ENCODE measurements around the gene ADCYAP1. TPM values are rescaled to one million over a fixed set of nuclear protein-coding genes. Genes with fewer than 3 reads are reported as not detected.

The ADCYAP1 gene
- total RNA-seq, 4 donors from 2014 or later, result 1.2 to 4.0 (median 2.0) TPM

DNA sequence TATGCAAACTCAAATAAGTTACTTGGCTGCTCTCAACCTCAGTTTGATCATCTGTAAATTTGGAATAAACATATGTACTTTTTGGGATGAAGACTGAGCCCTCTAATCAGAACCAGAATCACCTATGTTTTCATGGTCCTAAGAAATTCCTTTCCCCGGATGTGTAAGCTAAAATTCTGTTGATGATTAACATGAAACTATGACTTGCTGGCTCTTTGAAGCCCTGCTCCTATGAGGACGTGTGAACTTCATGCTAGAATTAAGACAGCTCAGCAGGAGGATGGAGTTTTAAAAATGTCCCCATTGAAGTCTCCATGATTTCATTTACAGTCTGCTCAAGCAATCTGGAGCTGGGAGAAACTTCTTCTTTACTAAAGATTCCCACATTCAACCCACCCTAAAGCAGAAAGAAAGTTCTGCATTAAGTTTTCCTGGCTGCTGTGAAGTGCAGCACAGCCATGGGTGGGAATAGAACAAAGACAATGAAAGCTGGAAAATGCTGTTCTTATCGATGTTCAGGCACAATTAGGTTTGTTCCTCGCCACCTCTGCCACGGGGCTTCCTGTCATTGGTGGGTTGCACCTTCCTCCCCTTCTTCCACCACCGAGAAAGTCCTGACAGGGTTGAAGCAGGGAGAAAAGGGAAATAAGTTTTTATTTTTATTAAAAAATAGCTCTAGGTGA is 50.9 kb downstream of the ADCYAP1 start:
- DNase-seq (ENCODE audit: extremely low spot score), result peak; percentile 7
- H3K4me1 ChIP-seq, result no peaks in the 10 kb centered on the region
- no peaks in the 10 kb centered on the region for H3K36me3 ChIP-seq
- intact Hi-C loops (cut with DNase I), result no loop called here
- WGBS, result 54% methylated on average over 6 of the region's 6 CpGs
- no peak overlapping the region for H3K27ac ChIP-seq (replicated peaks in 1 of 4)
- H3K4me3 ChIP-seq, result no peak overlapping the region
- peaks cover 0 to 16% (median 4%) of the 10 kb centered on the region in 4 donors for H3K27me3 ChIP-seq
- no peaks in the 10 kb centered on the region for H3K9me3 ChIP-seq
- TF ChIP-seq EP300 (IDR thresholded peaks at IDR 0.05), result no peak
- TF ChIP-seq POLR2A (IDR thresholded peaks at IDR 0.05; ENCODE audit: low read depth), result no peak
- TF ChIP-seq CTCF (IDR thresholded peaks at IDR 0.05), result no peak
- no peak for TF ChIP-seq POLR2AphosphoS5 (IDR thresholded peaks at IDR 0.05)

DNA sequence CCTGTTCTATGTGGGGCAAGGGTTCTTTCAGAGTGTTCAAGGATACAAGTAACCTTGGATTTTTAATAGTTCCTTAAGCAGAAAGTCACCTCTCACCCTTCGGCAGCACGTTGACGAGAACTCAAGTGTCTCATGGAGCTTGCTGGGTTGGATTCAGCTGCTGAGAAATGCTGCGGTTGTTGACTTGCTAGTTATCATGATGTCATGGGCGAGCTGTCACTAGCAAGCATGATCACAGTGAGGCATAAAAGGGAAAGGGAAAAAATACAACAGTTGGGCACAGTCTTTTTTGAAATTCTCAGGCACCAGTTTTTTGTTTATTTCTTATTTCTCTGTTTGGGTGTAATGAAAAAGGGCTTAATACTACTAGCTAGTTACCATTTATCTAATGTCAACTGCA is 53.2 kb downstream of the ADCYAP1 start:
- Histone ChIP-seq H3K36me3 (no peaks in the 10 kb centered on the region), H3K4me1 (peaks cover 0 to 10% (median 4%) of the 10 kb centered on the region in 4 donors), H3K9me3 (no peaks in the 10 kb centered on the region), H3K27ac (replicated peaks in 1 of 4) (no peak overlapping the region), H3K27me3 (peaks cover 0 to 25% (median 5%) of the 10 kb centered on the region in 4 donors), H3K4me3 (no peak overlapping the region)
- no peak for DNase-seq (ENCODE audit: extremely low spot score)
- intact Hi-C loops (cut with DNase I), result no loop called here
- TF ChIP-seq EP300 (IDR thresholded peaks at IDR 0.05), result no peak
- no peak for TF ChIP-seq POLR2AphosphoS5 (IDR thresholded peaks at IDR 0.05)
- TF ChIP-seq POLR2A (IDR thresholded peaks at IDR 0.05; ENCODE audit: low read depth), result no peak
- TF ChIP-seq CTCF (IDR thresholded peaks at IDR 0.05), result no peak
- 82% methylated on average over 5 of the region's 5 CpGs for whole genome bisulfite sequencing

- Histone ChIP-seq H3K9me3 (no peaks in the 10 kb centered on the region), H3K27ac (replicated peaks in 1 of 4) (no peak overlapping the region), H3K36me3 (no peaks in the 10 kb centered on the region), H3K4me3 (no peak overlapping the region), H3K4me1 (peaks cover 0 to 10% (median 4%) of the 10 kb centered on the region in 4 donors), H3K27me3 (peaks cover 0 to 28% (median 5%) of the 10 kb centered on the region in 4 donors)
- DNase-seq (ENCODE audit: extremely low spot score), result no peak
- no peak for TF ChIP-seq POLR2A (IDR thresholded peaks at IDR 0.05; ENCODE audit: low read depth)
- no peak for TF ChIP-seq EP300 (IDR thresholded peaks at IDR 0.05)
- TF ChIP-seq CTCF (IDR thresholded peaks at IDR 0.05), result no peak
- no peak for TF ChIP-seq POLR2AphosphoS5 (IDR thresholded peaks at IDR 0.05)
- intact Hi-C loops (cut with DNase I), result loop anchor here (5.0 kb wide), 1 partner anchor 93 kb away; no protein-coding TSS in a partner anchor
- WGBS, result 41% methylated on average over 5 of the region's 5 CpGs
These were observed 55.2 kb downstream of the ADCYAP1 start for GRCh38 chr18:959854-960253.

Other genes starting within 250 kb of the ADCYAP1 start
- 1 to 10 TPM in 3 of 4 donors, under 1 TPM in 1; 0.42 to 3.8 (median 2.2) TPM for gene TYMS, start 247.2 kb upstream of the ADCYAP1 start, total RNA-seq
- gene ENOSF1, start 192.2 kb upstream of the ADCYAP1 start, total RNA-seq, result 10 to 100 TPM; 21.6 to 53.2 (median 26.1) TPM
- 100 to 1,000 TPM in 3 of 4 donors, 10 to 100 TPM in 1; 94.6 to 143 (median 116) TPM for gene YES1, start 92.6 kb upstream of the ADCYAP1 start, total RNA-seq

All from esophagus muscularis mucosa (tissue), 4 donors.